NAMALWA (cell line): Measurements from ENCODE around the gene TMIE.
"Not testable (repeated sequence)": the region's sequence is repeated elsewhere in the genome, so short reads cannot be mapped to it uniquely, and the experiment has no call there.

Source experiments
- DNase-seq: peaks from one replicate; pipeline ENCODE4 v3.0.0-alpha.2; 2015; ENCODE audit warnings: low spot score

The TMIE gene

GRCh38 chr3:46685446-46685845 is 15.7 kb upstream of the TMIE start:
- DNase-seq: no peak

GRCh38 chr3:46690798-46691197 is 10.4 kb upstream of the TMIE start:
- DNase-seq: no peak

- DNase-seq: no peak
Measured at GRCh38 chr3:46692566-46692990, 8.6 kb upstream of the TMIE start.

GRCh38 chr3:46693038-46693891 is 7.9 kb upstream of the TMIE start, which contains the start of gene ALS2CL:
Gene ALS2CL, minus strand, starts transcription at chr3:46693679. Its CDS starts 4,239 bp downstream, at chr3:46689440.
- peak; percentile 5 for DNase-seq

GRCh38 chr3:46693892-46694226 is 7.3 kb upstream of the TMIE start:
- no peak for DNase-seq

- DNase-seq: no peak
Measured at GRCh38 chr3:46694520-46694919, 6.7 kb upstream of the TMIE start.

GRCh38 chr3:46695177-46695961 is 5.8 kb upstream of the TMIE start:
- DNase-seq: peak; percentile 45

GRCh38 chr3:46695962-46696894 is 5.0 kb upstream of the TMIE start:
- DNase-seq: no peak

GRCh38 chr3:46699676-46700523 is 1.3 kb upstream of the TMIE start:
- no peak for DNase-seq

- DNase-seq: no peak
Measured at GRCh38 chr3:46700772-46701171, 420 bp upstream of the TMIE start.

- no peak for DNase-seq
Measured at GRCh38 chr3:46702246-46703012, 1.2 kb downstream of the TMIE start.

GRCh38 chr3:46703013-46703520 is 1.9 kb downstream of the TMIE start:
- DNase-seq: no peak

GRCh38 chr3:46704346-46704745 is 3.2 kb downstream of the TMIE start:
- not testable (repeated sequence) for DNase-seq

- DNase-seq: peak; percentile 58
Measured at GRCh38 chr3:46705022-46705530, 3.9 kb downstream of the TMIE start.

GRCh38 chr3:46705751-46706552 is 4.8 kb downstream of the TMIE start:
- no peak for DNase-seq

GRCh38 chr3:46706771-46707582 is 5.8 kb downstream of the TMIE start:
- DNase-seq: no peak

- no peak for DNase-seq
Measured at GRCh38 chr3:46707601-46708011, 6.4 kb downstream of the TMIE start.
